ENCODE data around the gene TMUB1. TPM values are rescaled to one million over a fixed set of nuclear protein-coding genes. Genes with fewer than 3 reads are reported as not detected.

TMUB1 gene
- total RNA-seq, 1 experiment from 2014 or later = 51.2 TPM

GRCh38 chr7:151131224-151131591 is 47.9 kb upstream of the TMUB1 start:
- intact Hi-C loops (cut with micrococcal nuclease; ENCODE audit: unreplicated experiment) = no loop called here
- no peaks in the 10 kb centered on the region for H3K4me1 Mint-ChIP-seq (ENCODE audit: low read depth, unreplicated experiment)
- no peak overlapping the region for H3K4me3 Mint-ChIP-seq (ENCODE audit: low read depth, unreplicated experiment)
- DNase-seq = no peak
- no TSS peak for BruUV-seq (replicated peaks)
- TF ChIP-seq CTCF (IDR thresholded peaks at IDR 0.05; ENCODE audit: unreplicated experiment) = no peak
- H3K36me3 Mint-ChIP-seq (ENCODE audit: insufficient read depth, unreplicated experiment) = peaks cover 18% of the 10 kb centered on the region
- no peak overlapping the region for H3K27ac Mint-ChIP-seq (ENCODE audit: unreplicated experiment)
- H3K9me3 Mint-ChIP-seq (ENCODE audit: low read depth, unreplicated experiment) = no peaks in the 10 kb centered on the region
- H3K27me3 Mint-ChIP-seq (ENCODE audit: unreplicated experiment) = no peaks in the 10 kb centered on the region
- CTCF ChIA-PET = no interaction called here

GRCh38 chr7:151130741-151131157 is 47.5 kb upstream of the TMUB1 start:
- no peaks in the 10 kb centered on the region for H3K27me3 Mint-ChIP-seq (ENCODE audit: unreplicated experiment)
- H3K27ac Mint-ChIP-seq (ENCODE audit: unreplicated experiment) = no peak overlapping the region
- no peak for DNase-seq
- intact Hi-C loops (cut with micrococcal nuclease; ENCODE audit: unreplicated experiment) = no loop called here
- no peaks in the 10 kb centered on the region for H3K4me1 Mint-ChIP-seq (ENCODE audit: low read depth, unreplicated experiment)
- BruUV-seq (replicated peaks) = no TSS peak
- no peaks in the 10 kb centered on the region for H3K9me3 Mint-ChIP-seq (ENCODE audit: low read depth, unreplicated experiment)
- no peak for TF ChIP-seq CTCF (IDR thresholded peaks at IDR 0.05; ENCODE audit: unreplicated experiment)
- CTCF ChIA-PET = no interaction called here
- H3K36me3 Mint-ChIP-seq (ENCODE audit: insufficient read depth, unreplicated experiment) = peaks cover 19% of the 10 kb centered on the region
- H3K4me3 Mint-ChIP-seq (ENCODE audit: low read depth, unreplicated experiment) = no peak overlapping the region

- Mint-ChIP-seq H3K27me3 (ENCODE audit: unreplicated experiment) (no peaks in the 10 kb centered on the region), H3K36me3 (ENCODE audit: insufficient read depth, unreplicated experiment) (peaks cover 22% of the 10 kb centered on the region), H3K4me1 (ENCODE audit: low read depth, unreplicated experiment) (no peaks in the 10 kb centered on the region), H3K9me3 (ENCODE audit: low read depth, unreplicated experiment) (no peaks in the 10 kb centered on the region), H3K27ac (ENCODE audit: unreplicated experiment) (no peak overlapping the region), H3K4me3 (ENCODE audit: low read depth, unreplicated experiment) (no peak overlapping the region)
- TF ChIP-seq CTCF (IDR thresholded peaks at IDR 0.05; ENCODE audit: unreplicated experiment) = no peak
- BruUV-seq (replicated peaks) = no TSS peak
- CTCF ChIA-PET = no interaction called here
- intact Hi-C loops (cut with micrococcal nuclease; ENCODE audit: unreplicated experiment) = no loop called here
- no peak for DNase-seq
These were observed 46.8 kb upstream of the TMUB1 start for GRCh38 chr7:151129960-151130591.

GRCh38 chr7:151129117-151129959 is 46.0 kb upstream of the TMUB1 start:
- BruUV-seq (replicated peaks) = no TSS peak
- Mint-ChIP-seq H3K4me1 (ENCODE audit: low read depth, unreplicated experiment) (no peaks in the 10 kb centered on the region), H3K9me3 (ENCODE audit: low read depth, unreplicated experiment) (no peaks in the 10 kb centered on the region), H3K27ac (ENCODE audit: unreplicated experiment) (no peak overlapping the region), H3K36me3 (ENCODE audit: insufficient read depth, unreplicated experiment) (peaks cover 22% of the 10 kb centered on the region), H3K4me3 (ENCODE audit: low read depth, unreplicated experiment) (no peak overlapping the region), H3K27me3 (ENCODE audit: unreplicated experiment) (no peaks in the 10 kb centered on the region)
- no peak for DNase-seq
- intact Hi-C loops (cut with micrococcal nuclease; ENCODE audit: unreplicated experiment) = no loop called here
- TF ChIP-seq CTCF (IDR thresholded peaks at IDR 0.05; ENCODE audit: unreplicated experiment) = no peak
- CTCF ChIA-PET = interaction anchor here (0.8 kb wide), 1 partner anchor 101 kb away, joined by 3 read pairs; the partner anchor contains the start of gene ABCB8
